A204.1 (cell line): ENCODE measurements around the gene MAP6D1.

Source experiments
- FAIRE-seq: peaks from 2 replicates; lab custom pipeline; 2012; peaks lifted over from hg19 to GRCh38; lab: Jason Lieb, UNC

Gene MAP6D1

DNA sequence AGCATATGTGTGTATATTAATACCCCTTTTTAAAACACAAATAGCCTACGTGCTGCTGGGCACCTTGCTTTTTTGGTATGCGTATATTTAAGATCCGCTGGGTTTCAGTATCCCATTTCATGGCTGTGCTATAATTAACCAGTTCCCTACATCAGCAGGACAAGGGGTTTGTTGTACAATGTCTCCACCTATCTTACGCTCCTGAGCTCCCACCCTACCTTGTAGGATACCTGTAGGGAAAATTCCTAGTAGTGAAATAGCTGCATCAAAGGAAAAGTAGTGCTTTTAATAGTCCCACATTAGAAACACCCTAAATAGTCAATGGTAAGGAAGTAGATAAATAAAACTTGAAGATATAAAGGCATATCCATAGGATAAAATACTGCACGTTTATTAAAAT lies 1.4 kb downstream of the MAP6D1 start:
- no peak for FAIRE-seq

DNA sequence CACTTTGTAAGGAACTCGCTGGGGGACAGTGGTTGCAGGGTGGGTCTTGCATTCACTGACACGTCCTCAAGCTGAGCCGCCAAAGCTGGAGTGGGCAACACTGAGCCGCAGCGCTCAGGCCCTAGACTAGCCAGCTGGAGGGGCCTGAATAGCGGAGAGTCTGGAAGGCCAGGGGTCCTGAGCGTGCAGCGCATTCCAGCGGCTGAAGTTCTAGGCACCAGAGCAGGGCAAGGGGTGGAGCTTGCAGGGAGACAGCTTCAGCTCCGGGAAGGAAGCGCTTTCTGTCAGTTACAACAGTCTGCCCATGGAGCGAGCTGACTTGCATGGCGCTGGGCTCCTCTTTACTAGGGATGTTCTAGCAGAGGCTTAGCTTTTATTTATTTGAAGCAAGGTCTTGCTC lies 2.7 kb downstream of the MAP6D1 start:
- no peak for FAIRE-seq

DNA sequence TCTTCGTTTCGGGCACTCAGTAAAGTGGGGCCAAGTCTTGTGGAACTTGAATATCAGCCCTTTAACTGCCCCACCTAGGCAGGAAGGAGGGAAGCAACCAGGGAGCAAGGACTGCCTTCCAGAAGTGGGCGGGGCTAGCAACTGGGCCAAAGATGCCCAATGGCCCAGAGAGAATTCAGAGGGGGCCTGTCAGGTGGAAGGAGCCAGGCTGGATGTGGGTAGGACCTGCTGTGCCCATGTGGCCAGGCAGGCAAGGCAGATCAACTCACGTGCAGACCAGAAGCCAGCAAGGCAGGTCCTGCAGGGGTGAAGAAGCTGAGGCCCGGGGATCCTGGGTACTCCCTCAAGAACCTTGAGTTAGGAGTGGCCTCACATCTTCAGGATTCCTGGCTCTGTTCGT lies 5.5 kb downstream of the MAP6D1 start:
- FAIRE-seq: no peak

DNA sequence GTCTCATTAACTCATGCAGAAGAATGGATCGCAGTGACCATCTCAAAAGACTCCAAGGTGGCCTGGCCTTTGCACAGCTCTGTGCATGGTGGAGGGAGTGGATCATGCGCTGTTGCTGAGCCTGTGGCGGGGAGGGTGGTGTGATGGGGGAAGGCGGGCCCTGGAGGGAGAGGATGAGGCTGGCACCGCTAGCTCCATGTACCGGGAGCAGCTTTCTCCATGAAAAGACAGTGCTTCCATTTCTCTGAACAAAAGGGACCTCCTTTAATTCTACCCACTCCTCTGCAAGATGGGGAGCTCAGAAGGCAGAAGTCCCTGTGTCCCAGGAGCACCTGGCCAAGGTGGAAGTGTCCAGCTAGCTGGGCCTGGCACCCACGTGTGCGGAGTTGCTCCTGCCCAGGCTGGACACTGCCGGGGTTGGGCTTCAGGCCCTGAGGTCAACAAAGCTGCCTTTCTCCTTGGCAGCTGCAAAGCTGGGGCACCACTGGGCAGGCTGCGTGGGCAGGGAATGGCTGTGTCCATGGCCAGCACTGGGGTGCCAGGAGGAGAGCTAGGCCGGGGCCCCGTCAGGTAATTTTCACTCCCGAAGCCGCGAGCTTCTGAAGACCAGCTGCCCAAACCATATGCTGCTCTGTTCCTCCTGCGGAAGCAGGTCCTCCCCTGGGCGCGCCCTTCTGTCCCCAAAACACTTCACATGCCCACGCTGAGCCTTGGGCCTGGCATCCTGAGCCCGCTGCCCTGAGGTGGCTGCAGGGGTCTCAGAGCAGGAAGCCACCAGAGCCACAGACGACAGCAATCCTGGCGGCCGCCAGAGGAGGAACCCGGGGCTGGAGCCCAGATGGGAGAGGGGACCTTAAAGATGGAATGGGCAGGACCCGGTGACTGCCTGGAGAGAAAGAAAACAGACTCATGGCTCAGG lies 6.4 kb downstream of the MAP6D1 start:
- FAIRE-seq: no peak

DNA sequence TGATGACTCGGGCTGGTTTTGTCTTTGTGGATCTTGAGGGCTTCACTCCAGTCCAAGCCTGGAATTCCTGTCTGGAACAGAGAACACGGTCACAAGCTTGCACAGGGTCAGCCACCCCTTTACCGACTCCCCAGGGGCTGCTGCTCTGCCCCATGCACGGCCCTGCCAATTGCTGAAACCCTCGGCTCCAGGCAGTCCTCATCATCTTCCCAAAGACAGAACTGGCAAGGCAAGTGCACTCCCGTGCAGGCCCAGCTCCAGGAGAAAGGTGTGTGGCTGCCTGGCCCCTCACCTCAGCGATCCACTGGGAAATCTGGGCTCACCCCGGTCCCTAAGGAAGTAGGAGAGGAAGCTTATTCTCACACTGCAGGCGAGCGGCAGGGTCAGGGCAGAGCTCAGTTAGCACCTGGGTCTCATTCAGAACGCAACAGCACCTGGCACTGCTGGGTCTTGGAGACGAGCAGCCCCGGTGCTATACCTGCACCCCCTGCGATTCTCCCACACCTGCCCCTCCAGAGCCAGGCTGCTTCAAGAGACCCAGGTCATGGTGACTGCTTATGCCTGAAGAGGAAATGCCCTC lies 7.2 kb downstream of the MAP6D1 start:
- FAIRE-seq: no peak

DNA sequence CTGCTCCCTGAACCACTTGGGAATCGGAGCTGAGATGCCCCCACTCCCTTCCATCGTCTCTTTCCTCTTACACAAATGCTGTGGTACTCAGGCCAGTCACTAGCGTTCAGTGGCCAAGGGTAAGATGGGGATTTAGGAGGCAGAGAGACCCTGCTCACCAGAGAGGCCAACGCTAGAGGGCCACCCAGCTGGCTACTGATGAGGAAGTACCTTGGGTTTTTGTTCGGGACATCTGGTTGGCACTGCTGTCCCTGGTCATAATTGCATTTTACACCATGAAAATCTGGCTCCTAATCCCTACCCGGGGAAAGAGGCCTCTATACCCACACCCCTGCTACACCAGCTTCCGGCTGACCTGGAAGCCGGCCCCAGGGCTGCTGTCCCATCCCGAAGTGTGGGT lies 7.7 kb downstream of the MAP6D1 start:
- FAIRE-seq: no peak

DNA sequence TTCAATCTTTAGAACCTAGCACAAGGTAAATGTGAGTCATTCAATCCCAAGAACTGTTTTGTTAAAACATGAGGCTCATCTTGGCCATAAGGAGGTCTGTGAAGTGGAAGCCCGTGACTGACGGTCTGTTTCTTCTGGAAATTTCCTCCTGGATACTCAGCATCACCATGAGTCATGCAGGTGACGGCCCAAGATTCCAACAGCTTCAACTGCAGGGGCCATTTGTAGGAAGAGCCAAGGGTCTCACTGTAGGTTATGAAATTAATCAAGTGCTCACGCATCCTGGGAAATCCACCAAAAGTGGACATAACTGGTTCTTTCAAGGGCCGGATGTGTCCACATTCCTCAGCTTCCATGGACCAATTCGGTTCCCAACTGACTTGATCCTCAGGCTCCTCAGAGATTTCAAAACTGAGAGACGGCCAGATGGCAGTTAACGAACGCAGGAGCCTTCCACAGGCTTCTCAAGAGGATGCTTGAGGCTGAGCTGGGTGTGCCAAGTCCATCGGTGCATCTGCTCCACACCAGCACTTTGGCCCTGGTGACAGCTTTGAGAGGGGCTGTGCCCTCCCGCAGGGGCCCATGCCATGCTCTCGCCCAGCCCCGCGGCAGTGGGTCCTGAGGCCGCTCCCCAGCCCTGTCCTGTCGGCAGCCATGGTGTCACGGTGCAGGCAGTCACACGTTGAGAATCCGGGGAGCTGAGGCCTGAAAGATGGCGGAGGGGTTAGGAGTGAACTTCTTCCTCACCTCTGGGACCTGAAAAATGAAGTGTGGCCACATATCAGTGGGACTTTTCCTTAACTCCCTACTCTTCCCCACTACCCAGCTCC lies 8.5 kb downstream of the MAP6D1 start:
- FAIRE-seq: no peak

DNA sequence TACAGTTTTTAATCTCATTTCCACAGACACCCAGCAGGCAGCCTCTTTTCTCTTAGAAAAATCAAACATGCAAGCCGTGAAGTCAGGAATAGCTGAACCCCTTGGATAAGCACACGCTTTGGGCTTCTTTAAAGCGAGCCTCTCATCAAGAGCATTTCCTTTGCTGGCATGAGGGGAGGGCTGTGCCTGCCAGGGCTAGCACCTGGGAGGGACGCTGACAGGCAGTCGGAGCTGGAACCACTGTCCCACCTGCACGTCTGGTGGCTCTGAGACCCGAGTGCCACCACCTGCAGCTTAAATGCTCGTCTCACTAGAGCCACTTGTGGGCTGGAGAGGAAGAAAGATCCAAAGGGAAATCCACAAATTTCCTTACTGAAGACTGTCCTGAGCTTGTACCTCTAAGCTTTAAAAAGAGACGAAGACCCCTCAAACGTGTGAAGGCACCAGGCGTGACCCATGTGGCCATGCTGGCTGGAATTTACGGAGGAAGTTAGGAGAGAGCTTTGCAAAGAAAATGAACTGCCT lies 9.4 kb downstream of the MAP6D1 start:
- no peak for FAIRE-seq

DNA sequence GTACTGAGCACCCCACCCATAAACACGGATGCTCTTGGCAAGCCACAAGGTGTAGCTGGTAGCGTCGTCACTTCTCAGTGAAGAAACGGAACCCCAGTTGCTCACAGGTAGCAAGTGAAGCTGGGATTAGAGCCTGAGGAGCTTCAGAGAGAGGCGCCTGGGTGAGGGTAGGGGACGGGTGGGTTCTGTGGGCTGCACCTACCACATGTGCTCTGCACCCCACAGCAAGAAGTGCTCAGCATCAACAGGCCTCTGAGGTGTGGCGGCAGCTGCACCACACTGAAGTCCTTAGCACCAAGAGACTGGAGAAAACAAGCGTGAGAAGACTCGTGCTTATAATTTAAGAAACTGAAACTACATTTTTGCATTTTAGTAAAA lies 9.8 kb downstream of the MAP6D1 start:
- FAIRE-seq: no peak

DNA sequence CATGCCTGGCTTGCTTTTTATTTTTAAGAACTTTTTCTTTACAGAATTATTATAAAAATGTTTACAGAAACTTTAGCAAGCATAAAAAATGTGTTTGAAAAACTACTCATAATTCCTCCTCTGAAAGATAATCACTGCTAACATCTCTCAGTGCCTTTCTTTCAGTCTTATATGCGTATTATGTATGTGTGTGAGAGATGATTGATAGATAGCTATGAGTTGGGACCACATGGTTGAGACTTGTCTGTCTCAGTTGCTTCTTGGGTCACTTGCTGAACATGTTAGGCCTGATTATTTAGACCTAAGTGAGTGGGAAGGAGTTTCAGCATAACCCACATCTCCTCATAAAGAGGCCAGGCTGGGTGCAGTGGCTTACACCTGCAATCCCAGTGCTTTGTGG lies 11.1 kb downstream of the MAP6D1 start:
- FAIRE-seq: no peak

DNA sequence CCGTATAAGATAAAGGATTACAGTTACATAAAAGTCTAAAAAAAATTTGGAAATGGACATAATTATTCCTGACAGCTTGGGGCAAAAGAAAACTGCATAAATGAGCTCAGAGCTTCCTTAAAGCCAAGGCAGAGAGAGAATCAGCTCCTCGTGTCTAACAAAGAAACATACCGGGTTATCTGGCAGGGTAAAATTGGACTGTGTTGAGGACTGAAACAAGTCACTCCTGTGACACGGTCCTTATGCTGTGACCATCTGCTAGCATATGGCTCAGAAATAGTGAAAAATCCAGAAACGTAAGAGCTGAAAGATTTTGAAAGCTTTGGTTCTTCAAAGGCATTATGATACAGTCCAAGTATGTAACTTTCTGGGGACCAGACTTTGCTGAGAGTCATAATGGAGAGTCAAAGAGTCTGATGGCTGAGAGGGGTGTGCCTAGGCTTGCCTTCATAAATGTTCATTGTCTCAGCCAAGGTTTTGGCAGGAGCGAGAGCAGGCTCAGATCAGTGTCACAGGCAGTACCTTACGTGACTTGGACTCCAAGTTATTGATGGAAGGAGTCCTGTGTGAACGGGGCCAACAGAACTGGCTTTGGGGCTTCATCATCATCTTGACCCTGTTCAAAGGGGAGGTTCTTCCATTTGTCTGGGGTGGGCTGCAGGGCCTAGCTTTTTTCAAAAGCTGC lies 12.5 kb downstream of the MAP6D1 start:
- FAIRE-seq: no peak

DNA sequence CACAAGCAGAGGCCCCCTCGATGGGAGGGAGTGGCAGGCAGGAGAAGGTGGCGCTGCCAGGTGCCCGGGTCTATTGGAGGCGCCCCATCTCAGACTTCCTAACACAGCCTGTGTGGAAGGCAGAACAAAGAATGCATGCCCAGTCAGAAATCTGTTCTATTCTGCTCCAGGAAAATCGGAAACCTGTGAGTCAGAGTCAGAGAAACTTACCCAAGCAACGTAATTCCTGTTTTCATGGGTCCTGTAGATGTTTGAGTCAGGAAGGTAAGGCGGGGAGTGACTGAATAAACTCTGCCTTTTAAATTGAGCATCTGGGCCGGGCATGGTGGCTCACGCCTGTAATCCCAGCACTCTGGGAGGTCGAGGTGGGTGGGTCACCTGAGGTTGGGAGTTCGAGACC lies 13.7 kb downstream of the MAP6D1 start:
- FAIRE-seq: no peak

DNA sequence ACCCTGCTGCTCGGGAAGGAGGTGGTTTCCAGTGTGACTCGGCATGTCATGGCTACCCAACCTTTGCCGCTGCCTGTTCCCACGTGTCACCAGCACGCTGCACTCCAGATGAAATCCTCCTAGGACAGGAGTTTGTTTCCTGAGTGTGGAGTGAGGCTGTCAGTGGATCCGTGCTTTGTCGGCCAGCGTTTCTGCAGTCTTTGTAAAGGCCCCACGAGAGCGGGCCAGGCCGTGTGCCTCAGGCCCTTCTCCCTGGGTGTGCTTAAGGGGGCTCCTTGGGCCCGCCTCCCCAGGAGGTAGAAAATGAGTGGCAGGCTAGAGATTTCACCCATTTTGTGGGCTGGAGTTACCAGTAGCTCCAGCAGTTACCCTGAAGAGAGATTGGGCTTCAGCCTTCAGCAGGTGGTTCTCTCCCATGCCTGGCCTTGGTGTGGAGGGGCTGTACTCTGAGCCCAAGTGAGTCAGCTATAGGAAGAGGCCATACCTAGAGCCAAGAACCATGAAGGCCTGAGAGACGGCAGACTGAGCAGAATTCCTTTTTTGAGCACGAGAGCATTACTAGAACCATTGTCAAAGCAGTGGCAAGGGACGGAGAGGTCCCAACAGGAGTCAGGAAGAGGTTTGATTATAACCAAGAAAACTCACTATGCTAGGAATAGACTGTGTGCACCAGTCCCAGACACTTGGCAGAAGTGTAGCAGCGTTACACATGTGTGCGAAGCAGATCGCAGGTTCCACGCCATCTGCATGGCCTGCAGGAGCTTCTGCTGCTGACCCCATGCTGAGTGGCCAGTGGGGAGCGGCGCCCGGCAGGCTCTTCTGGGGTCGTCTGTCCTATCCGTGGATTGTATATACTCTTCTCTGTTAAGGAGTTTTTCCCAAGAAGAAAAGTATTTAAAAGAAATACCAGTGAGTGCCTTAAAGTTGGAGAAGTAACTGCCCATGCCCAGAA lies 14.5 kb downstream of the MAP6D1 start:
- no peak for FAIRE-seq

DNA sequence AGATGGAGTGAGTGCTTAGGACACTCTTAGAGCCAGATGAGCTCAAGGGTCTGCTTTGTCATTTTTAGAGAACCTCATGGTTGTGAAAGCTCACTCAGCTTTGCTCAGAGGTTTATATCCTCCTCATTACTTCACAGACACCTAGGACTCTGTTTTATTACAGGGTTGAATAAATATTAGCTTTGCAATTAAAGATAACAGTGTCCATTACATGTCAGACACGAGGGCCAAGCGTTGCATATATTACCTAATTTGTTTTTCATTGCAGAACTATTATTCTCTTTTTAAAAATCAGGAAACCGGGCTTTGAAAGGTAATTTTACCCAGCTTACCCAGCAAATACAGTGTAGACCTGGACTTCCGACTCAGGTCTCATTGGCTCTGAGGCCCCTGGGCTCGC lies 16.1 kb downstream of the MAP6D1 start:
- no peak for FAIRE-seq

DNA sequence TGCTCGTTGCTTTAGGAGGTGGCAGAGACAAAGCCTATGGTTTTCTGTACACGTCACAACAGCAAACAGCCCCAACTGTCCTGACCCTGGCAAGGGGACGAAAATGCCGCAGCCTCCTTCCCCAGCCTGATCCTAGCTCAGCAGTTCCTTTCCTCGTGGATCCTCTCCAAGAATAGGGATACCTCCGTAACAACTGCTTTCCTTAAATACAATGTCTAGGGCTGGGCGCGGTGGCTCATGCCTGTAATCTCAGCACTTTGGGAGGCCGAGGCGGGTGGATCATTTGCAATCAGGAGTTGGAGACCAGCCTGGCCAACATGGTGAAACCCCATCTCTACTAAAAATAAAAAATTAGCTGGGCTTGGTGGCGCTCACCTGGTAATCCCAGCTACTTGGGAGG lies 17.0 kb downstream of the MAP6D1 start:
- no peak for FAIRE-seq

DNA sequence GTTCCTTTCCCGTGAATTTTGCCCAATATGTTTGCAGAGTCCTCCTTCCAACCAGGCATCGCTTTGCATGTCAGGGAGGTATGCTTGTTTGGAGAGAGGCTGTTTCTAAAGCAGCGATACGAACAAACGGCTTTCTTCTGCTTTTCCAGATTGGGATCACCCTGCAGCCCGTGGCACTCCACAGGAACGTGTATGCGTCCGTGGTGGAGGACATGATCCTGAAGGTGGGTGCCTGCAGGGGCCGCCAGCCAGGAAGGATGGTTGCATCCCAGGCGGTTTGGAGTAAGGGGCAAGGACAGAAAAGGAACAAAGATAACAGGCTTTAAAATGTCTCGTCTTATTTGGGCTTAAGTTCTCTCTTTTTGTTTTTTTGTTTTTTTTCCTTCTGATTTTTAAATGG lies 17.5 kb downstream of the MAP6D1 start:
- no peak for FAIRE-seq

DNA sequence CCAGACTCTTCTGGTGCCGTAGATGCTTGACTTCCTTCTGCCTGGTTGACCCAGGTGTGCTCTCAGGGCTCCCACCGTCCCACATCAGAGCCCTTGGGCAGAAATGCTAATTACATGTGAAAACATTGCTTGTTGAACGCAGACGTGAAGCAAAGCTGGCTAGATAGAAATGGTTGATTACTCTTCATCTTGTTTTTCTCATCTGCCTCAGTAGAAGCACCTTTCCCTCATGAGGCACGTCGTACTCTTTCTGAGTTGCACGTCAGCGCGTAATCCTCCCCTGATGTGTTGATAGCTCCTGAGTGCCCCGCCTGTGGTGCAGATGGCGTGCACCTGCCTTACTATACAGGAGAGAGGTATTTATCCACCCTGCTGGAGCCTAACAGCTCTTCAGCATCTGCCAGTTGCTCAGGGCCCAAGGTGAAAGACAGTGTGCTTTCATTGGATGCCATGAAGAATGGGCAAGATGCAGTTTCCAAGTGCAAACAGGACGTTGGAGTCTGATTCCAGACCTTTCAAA lies 18.1 kb downstream of the MAP6D1 start:
- no peak for FAIRE-seq

DNA sequence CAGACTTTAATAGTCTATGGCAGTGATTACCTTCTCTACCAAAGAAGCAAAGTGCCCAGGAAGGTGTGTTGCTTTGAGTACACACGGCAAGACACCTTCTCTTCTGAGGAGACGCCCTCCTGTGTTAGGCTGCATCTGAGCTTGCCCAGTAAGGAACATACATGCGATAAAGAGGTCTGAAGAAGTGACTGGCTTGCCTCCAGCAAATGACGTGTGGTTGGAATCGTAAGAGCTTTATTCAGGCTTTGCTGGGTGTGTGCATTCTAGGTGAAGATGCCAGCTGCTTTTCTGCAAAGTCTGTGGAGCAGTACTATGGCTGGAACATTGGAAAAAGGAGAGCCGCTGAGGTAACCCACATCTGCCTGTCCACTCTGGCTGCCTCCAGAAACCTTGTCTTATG lies 22.4 kb downstream of the MAP6D1 start:
- FAIRE-seq: no peak

DNA sequence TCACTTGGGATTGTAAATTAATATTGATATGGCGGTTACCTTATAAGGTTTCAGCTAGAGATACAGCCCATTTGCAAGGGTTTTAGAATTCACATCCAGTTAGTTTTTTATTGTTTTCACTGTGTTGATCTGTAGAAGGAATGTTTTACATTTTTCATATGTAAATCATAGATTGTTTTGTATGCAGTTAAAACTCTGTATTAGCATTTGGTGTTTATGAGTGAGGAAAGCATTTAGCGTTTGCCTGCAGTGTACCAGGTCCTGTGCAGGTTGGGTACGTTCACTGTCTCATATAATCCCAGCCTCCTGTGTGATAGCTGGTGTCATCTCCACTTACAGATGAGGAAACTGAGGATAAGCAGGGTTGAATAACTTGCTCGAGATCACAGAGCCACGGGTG lies 23.8 kb downstream of the MAP6D1 start:
- FAIRE-seq: no peak

DNA sequence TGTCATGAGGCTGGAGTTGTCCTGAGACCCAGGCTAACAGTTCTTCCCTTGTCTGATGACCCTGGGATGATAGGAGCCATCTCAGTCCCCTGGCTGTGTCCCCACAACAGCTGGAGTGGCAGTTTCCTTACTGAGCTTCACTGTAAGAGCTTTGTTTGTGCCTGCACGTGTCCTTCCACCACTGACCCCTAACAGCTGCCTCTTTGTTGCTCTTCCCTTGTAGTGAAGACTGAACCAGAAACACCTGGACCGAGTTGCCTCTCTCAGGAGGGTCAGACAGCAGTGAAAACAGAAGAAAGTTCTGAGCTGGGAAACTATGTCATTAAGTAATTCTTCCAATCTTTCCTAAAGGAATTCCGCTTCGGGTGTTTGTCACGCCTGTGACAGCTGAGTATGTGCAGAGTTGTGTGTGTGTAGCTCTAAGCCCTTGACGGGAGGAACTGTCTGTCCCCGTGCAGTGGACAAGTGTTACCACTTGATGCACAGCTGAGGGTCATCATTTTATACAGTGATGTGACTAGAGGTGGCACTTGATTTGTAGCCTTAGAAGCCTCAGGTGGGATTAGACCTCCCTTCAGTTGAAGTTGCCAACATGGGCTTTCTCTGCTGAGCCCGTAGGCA lies 25.0 kb downstream of the MAP6D1 start:
- FAIRE-seq: no peak

DNA sequence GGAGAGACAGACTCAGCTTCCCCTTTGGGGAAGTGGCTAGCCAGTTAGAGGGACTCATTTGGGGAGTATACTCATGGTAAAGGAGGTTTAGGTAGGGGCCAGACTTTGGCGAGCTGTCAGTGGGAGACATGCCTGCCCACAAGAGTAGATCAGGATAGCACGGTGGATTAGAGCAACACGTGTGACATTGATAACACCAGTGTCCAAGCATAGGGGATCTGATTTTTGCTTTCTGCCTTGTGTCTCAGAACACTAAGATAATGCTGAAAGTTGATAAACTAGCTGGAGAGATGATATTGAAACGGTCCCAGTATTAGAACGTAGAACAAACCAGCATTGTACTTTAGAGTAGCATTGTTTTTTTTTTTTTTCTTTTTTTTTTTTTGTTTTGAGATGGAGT lies 25.9 kb downstream of the MAP6D1 start:
- FAIRE-seq: no peak
